ENCODE data around the gene TEDC1.
"Not testable (repeated sequence)": the region's sequence is repeated elsewhere in the genome, so short reads cannot be mapped to it uniquely, and the experiment has no call there.

GRCh38 chr14:105547072-105547471 is 56.0 kb downstream of the TEDC1 start:
- TF ChIP-seq, protein P1, sequence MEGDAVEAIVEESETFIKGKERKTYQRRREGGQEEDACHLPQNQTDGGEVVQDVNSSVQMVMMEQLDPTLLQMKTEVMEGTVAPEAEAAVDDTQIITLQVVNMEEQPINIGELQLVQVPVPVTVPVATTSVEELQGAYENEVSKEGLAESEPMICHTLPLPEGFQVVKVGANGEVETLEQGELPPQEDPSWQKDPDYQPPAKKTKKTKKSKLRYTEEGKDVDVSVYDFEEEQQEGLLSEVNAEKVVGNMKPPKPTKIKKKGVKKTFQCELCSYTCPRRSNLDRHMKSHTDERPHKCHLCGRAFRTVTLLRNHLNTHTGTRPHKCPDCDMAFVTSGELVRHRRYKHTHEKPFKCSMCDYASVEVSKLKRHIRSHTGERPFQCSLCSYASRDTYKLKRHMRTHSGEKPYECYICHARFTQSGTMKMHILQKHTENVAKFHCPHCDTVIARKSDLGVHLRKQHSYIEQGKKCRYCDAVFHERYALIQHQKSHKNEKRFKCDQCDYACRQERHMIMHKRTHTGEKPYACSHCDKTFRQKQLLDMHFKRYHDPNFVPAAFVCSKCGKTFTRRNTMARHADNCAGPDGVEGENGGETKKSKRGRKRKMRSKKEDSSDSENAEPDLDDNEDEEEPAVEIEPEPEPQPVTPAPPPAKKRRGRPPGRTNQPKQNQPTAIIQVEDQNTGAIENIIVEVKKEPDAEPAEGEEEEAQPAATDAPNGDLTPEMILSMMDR (IDR thresholded peaks at IDR 0.05) = not testable (repeated sequence)
- TF ChIP-seq POLR2A (IDR thresholded peaks at IDR 0.05) = not testable (repeated sequence)

Data from testis (tissue), 2 donors.